22Rv1 (cell line): Measurements from ENCODE around the gene ERMAP.

ENCODE experiments used
- H3K27ac ChIP-seq: fragments of 450-650 bp; 2 replicates; pipeline ENCODE4 v1.5.1; 2017
- CTCF ChIP-seq: fragments of 450-650 bp; IDR thresholded peaks from 2 replicates; pipeline ENCODE4 v1.5.1; 2017; ENCODE audit warnings: mild to moderate bottlenecking
- ZFX ChIP-seq: fragments of 450-650 bp; IDR thresholded peaks from 2 replicates; pipeline ENCODE4 v1.6.1; 2017; ENCODE audit warnings: antibody characterized with exemption, borderline replicate concordance

ERMAP gene

GRCh38 chr1:42886046-42886739 is 69.3 kb downstream of the ERMAP start:
- H3K27ac ChIP-seq, result no peak overlapping the region

GRCh38 chr1:42886800-42887199 is 69.9 kb downstream of the ERMAP start:
- TF ChIP-seq CTCF (no peak), ZFX (no peak)
- no peak overlapping the region for H3K27ac ChIP-seq

More at GRCh38 chr1:42886046-42886739, 69.3 kb downstream of the ERMAP start:
- TF ChIP-seq CTCF, result no peak
- TF ChIP-seq ZFX, result no peak

- no peak for TF ChIP-seq CTCF
- no peak for TF ChIP-seq ZFX
- H3K27ac ChIP-seq, result no peak overlapping the region
These were observed 70.4 kb downstream of the ERMAP start for GRCh38 chr1:42887366-42887765.

- H3K27ac ChIP-seq, result no peak overlapping the region
- TF ChIP-seq ZFX (no peak), CTCF (no peak)
These were observed 71.2 kb downstream of the ERMAP start for GRCh38 chr1:42888013-42888633.

GRCh38 chr1:42889264-42889663 is 72.3 kb downstream of the ERMAP start:
- H3K27ac ChIP-seq, result no peak overlapping the region
- TF ChIP-seq ZFX, result no peak
- TF ChIP-seq CTCF, result no peak

GRCh38 chr1:42891465-42892138 is 74.7 kb downstream of the ERMAP start:
- TF ChIP-seq CTCF, result no peak
- no peak for TF ChIP-seq ZFX

More at GRCh38 chr1:42891465-42892138, 74.7 kb downstream of the ERMAP start:
- no peak overlapping the region for H3K27ac ChIP-seq
